SU-DHL-6 (cell line): ENCODE data around the gene CORO6.

Experiments
- CTCF ChIP-seq: fragments of 200-600 bp; sonication (generic); IDR thresholded peaks from one replicate; pipeline ENCODE4 v1.5.1; 2017; ENCODE audit warnings: antibody characterized with exemption, mild to moderate bottlenecking, low read length, moderate library complexity; ENCODE audit not compliant: insufficient read depth, poor library complexity, severe bottlenecking
- EZH2phosphoT487 ChIP-seq: fragments of 200-600 bp; sonication (generic), shearing (Covaris generic); conservative IDR thresholded peaks from 2 replicates; pipeline ENCODE4 v1.6.1; 2018; ENCODE audit warnings: mild to moderate bottlenecking, antibody characterized with exemption, low read length, moderate library complexity, mixed read lengths

- TF ChIP-seq CTCF (no peak), EZH2phosphoT487 (no peak)
These were observed 52.2 kb downstream of the CORO6 start for GRCh38 chr17:29570521-29570920.
